Measurements from ENCODE around the gene SMIM21.

The SMIM21 gene

DNA sequence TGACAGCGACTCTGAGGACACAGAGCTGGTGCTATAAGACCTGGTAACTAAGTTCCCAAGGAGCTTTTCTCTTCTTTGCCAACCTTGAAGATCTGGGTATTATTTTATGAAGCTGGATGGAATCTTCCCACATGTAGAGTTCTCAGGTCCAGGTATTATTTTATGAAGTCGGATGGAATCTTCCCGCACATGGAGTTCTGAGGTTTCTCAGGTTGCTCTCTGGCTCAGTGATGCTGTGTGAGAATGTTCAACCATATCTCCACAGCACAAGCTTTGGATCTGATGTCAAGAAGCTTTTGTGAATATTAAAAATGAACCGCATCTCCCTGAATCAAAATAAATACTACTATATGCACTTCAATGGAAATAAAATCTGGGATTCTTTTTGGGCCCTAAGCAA is at the start of gene SMIM21:
Gene SMIM21 (minus strand): TSS at position 101 of the 400 bp plus-strand sequence. CDS start 140 bp downstream, outside the sequence.
- DNase-seq (ENCODE audit: extremely low read depth in 1 of 2, low read depth in 1 of 2): no peak

DNA sequence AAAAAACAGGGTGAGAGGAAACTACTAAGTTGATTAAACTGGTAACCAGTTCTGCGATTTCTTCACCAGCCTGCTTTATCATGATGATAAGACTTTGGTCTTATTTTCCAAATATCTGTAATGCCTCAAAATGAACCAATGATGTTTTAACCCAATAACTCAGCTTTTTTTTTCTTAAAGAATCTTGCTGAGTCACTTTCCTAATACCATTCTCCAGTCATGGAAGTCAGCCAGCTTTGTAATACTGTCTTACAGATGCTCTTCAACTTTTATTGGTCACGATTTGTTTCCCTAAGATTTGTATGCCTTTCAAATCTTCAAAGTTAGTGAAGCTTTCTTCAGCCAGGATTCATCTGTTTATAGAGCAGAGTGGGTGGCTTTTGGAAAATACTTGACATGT is 47.7 kb upstream of the SMIM21 start:
- DNase-seq (ENCODE audit: extremely low read depth in 1 of 2, low read depth in 1 of 2): no peak

DNA sequence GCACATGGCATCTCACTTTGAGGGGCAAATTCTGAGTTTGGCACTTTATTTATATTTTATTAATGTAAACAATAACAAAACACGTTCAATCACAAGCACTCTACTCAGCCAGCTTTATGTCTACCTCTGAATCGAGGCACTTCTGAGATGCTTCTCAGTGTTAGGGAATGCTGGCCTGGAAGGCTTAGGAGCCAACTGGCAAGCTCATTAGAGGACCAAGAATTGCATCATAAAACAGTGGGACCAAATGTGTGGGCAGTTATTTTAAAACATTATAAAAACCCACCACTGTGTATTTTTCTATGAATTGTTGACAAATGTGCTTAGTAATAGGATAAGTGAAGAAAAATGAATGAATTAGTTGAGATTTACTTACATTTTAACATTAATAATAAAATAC is 46.8 kb upstream of the SMIM21 start:
- no peak for DNase-seq (ENCODE audit: extremely low read depth in 1 of 2, low read depth in 1 of 2)

DNA sequence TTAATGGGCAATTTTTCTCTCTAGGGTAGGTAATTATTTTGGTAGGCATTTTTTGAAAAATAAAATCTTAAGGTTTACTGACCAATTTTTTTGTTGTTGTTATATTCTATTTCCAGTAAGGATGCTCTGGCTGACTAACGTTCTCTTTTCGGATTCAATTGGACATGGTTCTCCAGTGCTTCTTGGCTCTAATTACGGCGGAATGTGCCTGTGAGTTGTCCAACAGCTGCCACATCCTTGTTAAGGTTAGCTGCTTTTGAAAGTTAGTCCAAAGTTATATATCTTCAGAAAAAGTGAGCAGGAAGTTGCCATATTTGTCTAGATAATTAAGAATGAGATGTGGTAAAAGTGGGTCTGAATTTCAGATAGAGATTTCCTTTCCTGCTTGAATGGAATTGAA is 45.8 kb upstream of the SMIM21 start:
- DNase-seq (ENCODE audit: extremely low read depth in 1 of 2, low read depth in 1 of 2): no peak

DNA sequence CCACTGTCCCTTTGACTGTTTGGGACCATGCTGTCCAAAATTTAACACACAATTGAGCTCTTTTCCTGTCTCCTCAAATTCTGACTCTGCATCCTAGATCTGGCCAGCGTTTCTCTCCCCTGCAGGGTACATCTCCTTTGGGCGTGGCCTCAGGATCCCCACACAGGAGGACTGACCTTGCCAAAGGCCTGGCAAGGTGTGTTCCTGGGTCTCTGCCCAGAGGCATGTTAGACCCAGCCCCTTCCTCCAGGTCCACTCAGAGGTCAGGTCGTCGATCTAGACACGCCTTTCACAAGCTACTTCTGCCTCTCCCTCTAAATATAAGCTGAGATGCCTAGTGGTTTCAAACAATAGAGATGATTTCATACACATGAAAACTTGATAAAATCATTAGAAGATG is 45.4 kb upstream of the SMIM21 start:
- no peak for DNase-seq (ENCODE audit: extremely low read depth in 1 of 2, low read depth in 1 of 2)

DNA sequence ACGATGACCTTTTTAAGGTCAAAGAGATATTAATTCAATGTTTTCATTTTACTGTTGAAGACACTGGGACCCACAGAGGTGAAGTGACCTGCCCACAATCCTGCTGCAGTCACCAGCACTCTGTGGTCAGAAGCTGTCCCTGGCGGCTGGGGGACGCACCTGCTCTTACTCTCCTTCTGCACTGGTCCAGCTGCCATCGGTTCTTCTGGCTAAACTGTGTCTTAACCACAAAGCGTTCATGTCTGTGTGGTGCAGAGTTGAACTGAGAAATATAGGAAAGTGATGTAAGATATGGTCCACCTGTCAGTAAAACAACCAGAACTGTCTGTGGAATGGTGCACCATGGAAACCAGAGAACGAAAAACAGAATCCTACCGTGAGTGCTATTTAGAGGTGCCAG is 44.9 kb upstream of the SMIM21 start:
- no peak for DNase-seq (ENCODE audit: extremely low read depth in 1 of 2, low read depth in 1 of 2)

DNA sequence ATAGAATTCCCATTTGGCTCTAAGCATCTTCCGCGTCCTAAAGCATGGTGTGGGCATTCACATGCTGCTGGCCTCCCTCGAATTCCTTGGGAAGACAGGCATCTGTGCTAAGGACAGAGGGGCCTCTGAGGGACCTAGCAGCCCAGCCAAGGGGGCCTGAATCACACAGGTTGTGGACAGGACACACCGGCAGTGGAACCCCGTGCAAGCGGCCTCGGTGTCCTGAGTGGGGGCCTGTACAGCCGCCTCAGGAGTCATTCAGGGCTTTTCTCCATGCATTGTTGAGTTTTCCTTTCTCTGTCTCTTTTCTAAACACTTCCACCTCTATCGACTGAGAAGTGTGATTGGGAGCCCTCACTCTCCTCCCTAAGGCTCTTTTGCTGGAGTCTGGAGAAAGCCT is 44.3 kb upstream of the SMIM21 start:
- DNase-seq (ENCODE audit: extremely low read depth in 1 of 2, low read depth in 1 of 2): no peak

DNA sequence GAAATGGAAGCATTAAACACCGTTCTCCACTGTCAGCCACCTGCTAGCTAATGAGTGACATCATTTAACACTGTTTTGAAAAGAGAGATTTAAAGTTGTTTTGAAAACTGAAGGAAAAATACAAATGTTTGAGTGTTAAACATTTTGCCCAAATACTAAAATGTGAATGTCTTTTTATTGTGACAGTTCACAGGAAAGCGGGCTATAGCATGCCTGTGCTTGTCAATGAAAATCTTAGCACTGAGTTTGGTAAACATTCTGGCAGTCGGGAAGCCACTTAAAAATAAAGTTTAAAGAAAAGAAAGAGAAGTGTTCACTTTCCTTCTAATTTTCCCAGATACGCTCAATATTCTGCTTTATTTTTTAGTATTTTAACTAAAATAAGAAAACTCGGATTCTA is 40.3 kb upstream of the SMIM21 start:
- DNase-seq (ENCODE audit: extremely low read depth in 1 of 2, low read depth in 1 of 2): no peak

DNA sequence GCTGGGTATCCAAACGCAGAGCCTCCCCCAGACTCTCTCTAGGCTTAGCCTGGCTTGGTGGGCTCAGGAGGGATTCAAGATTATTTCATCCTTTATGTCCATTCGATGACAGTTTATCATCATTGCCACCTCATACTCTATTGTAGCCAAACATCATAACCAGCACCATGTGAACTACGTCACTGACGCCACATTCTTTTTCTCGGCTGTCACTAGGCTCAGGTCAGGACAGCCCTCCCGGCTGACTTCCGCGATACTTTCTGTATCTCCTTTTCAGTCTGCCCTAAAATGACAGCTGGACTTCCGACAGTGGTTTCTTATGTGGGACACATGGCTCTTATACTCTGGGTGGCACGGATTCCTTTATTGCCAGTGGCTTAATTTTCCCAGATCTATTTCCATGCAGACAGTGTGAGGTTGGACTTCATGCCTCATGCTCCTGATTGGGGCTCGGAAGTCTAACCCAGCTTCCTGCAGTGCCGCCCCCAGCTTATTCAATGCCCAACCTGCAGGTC is 39.8 kb upstream of the SMIM21 start:
- no peak for DNase-seq (ENCODE audit: extremely low read depth in 1 of 2, low read depth in 1 of 2)

DNA sequence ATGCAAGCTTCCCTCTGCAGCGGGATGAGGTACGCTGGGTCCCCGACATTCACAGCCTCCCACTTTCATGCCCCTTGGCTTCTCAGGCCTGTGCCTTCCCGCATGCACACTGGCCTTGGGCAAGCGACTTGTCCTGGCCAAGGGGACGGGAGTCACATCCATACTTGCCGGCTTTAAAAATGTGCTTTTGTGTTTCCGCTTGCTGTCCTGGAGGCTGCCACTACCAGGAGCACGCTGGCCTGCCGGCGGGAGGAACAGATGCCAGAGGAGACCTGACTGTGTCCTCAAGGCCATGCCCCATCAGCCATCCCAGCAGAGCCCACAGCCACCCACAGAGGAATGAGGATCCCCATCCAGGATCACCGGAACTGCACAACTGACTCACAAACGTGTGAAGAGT is 36.9 kb upstream of the SMIM21 start:
- DNase-seq (ENCODE audit: extremely low read depth in 1 of 2, low read depth in 1 of 2): no peak

DNA sequence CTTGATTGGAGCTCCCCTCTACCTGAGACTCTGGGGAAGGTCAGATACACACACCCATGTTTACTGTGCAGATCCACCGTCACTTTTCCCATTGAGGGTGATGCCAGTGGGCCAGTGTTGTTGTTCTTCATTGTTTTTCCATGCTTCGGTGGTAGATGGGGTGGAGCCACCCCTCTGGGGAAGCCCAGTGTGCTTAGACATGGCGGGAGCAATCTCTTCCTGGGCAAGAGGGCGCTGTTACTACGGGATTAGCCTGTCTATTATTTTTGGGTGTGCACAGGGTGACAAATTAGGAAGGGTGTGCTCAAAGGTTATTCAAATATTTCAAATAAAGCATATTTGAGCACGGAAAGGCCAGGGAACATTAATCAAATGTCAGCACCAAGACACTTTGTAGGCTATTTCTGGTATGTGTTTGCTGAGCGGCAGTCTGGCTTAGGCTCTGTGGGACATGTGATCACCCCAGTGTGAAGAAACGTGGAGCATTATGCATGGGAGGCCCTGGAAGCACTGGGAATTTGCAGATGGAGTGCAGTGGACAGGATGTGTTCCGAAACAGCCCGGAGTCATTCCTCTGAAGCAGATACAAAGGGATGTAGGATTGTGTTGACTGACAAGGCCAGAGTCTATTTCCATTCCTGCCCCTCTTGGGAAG is 34.8 kb upstream of the SMIM21 start:
- no peak for DNase-seq (ENCODE audit: extremely low read depth in 1 of 2, low read depth in 1 of 2)

DNA sequence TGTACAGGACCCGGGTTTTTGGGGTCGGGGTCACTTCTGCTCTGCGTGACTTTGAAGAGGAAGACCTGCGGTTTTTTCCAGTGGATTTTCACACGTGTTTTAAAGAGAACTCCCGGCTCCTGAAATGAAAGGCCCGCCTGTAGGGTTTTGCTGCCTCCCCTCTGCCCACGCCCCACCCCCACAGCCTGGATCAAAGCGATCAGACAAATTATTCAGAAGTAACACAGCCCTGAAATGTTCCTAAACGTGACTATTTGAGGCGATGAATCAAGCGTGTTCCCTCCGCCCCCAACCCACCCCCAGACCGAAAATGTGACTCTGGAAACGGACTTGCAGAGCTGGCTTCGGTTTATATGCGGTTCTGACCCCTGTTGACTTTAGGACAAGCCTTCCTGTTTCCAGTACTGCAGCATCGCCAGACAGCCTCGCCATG is 28.7 kb upstream of the SMIM21 start:
- no peak for DNase-seq (ENCODE audit: extremely low read depth in 1 of 2, low read depth in 1 of 2)

DNA sequence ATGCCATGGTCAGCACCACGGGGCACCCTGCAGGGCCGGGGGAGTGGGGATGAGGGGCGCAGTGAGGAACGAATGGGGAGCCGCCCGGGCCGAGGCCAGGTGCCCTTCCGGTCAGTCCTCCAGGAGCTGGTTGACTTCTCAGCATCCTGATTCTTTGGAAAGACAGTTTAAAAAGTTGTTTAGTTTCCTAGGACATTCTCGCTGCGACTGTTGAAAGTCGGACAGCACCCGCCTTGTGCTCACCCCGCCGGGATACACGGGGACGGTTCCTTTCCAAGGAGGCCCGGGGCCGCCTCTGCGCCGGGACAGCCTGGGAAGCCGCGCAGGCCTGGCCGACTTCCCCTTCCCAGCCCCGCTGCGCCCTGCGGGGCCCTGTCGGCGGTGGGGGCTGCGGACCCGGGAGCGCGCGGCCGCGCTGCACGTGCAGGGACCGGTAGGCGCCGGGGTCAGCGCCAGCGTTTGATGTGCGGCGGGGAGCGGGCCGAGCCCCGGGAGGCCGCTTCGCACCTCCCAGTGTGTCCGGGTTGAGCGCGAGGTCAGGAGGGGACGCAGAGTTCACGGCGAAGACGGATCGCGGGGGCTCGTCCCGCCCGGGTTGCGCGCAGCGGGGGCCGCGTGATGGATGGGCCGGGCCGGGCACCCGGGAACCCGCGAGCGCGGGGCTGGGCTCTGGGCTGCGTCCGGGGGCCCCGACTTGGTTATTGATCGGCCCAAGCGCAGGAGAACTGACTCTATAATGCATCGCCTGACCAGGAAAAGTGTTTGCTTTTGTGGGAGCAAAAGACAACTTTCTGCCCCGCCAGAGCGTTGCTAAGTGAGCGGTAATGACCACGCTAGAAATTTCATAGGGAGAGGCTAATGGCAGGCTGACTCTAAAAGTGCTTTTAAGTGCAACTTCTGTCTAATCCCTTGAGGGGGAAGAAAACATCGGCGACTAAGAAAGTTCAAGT is 28.0 kb upstream of the SMIM21 start:
- DNase-seq (ENCODE audit: extremely low read depth in 1 of 2, low read depth in 1 of 2): no peak

DNA sequence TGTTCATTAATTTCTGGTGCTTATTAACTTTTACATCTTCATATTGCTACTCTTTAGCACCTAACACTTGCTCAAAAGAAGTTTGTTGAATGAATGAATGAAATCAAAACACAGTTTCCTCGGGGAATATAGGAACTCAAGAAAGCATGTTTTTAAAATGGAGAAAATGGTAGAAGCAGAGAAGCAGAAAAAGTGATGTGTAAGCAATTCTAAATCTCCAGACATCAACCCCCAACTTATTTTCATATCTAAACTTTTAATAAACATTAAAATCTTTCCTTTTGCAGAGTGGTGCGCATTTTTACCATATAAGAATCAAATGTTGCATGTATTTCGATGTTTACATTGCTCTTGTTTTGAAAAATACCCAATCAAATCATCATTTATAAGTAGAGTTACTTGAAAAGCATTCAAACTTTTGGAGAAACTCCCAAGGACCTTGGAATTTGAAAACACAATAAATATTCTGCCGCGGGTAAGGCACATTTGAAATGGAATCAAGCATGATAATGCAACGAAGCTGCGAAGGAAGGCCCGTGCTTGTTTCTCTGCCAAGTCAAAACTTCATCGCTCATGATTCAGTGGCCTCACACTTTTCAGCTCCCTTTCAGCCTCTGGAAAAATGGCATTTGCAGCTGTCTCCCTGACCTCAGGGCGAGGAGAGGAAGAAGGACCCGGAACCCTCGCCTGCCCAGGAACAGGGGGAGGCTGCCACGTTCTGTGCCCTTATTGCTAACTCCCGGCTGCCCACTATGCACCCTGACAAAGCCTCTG is 26.7 kb upstream of the SMIM21 start:
- no peak for DNase-seq (ENCODE audit: extremely low read depth in 1 of 2, low read depth in 1 of 2)

DNA sequence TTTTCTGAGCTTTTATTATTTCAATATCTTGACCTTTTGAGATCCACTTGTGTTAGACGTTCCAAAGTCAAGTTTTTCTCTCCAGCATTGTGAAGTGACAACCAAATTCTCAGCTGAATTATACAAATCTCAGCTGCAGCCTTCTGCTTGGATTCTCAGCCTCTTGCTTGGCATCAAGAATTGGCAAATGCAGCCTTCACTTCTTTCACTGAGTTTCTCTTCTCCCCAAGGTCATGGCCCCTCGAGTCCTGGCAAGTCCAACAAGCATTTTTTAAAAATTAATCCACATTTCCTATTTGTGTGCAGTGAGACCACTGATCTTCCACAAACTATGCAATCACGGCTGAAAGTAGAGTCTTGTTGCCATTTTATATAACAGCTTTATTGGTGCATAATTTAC is 23.4 kb upstream of the SMIM21 start:
- no peak for DNase-seq (ENCODE audit: extremely low read depth in 1 of 2, low read depth in 1 of 2)

DNA sequence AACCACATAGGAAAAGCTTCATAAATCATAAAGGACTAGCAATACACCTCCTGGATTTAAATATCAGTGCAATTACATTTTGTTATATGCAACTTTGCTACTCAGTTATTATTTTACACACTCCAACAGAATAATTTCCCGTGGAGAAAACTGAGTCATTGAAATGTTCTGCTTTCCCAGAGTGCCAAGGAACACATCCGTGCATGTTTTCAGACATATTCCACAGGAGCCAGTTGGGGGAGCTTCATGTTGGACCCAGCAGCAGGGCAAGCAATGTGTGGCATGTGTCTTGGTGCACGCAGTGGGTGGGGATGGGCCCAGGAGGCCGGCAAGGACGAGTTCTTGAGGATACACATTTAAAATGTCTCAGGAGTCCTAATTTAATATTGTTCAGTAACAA is 14.4 kb upstream of the SMIM21 start:
- no peak for DNase-seq (ENCODE audit: extremely low read depth in 1 of 2, low read depth in 1 of 2)

DNA sequence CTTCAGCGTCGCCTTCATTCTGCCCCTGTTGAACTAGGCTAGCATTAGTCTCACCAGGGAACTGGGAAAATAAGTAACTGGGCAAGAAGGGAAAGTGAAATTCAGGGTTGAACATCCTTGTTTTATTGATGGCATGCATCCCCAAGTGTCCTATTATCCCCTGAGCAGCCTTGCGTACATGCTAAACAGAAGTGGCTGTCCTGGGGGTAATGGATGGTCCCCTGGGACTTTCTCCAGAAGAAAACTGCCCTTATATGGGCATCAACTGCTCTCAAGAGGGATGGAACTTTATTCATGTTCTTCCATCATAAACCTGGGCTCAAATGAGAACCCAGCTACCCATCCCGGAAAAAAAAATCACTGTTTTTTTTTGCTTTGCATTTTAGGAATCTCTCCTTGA is 11.8 kb upstream of the SMIM21 start:
- no peak for DNase-seq (ENCODE audit: extremely low read depth in 1 of 2, low read depth in 1 of 2)

DNA sequence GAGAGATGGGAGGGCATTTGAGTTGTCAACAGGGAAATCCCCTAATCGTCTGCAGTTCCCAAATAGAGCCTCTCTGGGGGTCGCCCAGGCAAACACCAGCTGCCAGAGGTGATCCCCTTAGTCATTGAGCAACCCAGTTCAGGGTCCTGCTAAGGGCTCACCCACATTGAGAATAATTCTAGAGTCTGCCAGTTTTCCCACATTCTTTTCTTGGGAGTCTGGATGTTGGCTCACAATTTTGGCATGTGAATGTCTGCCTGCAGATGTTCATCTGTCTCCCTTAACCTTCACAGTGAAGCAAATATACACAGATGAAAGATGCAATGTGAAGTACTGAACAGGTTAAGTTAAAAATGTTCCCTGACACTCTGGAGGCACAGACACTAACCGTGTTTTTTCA is 11.4 kb upstream of the SMIM21 start:
- no peak for DNase-seq (ENCODE audit: extremely low read depth in 1 of 2, low read depth in 1 of 2)

DNA sequence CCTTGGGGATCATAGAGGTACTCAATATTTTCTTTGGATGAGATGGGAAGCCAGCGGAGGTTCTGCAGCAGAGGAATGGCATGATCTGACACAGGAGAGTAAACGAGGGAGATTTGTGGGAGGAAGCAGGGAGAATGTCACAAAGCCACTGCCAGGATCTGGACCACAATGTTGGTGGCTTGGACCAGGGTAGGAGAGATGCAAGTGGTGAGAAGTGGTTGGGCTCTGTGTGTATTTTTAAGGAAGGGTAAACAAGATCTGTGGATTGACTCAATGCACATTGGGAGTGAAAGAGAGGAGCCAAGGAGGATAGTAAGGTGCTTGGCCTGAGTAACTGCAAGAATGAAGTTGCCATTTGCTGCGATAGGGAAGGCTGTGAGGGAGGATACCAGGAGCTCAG is 10.5 kb upstream of the SMIM21 start:
- DNase-seq (ENCODE audit: extremely low read depth in 1 of 2, low read depth in 1 of 2): no peak

DNA sequence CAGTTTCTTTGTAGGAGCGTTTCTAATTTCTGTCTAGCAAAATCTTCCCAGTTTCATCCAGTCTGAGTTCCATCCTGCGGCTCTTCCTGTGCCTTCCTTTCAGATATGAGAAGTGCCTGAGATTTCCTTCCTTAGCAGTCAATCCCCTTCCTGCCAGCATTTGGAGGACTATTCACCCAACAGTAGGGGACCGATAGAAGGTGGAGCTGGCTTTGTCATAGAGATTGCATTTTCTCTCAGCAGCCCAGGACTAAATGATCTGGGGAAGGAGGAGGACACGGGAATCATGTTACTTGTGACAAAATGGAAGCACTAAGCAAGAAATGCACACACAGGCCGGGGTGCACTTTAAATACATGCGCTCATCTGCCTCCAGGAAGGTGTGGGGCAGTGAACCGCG is 5.6 kb upstream of the SMIM21 start:
- DNase-seq (ENCODE audit: extremely low read depth in 1 of 2, low read depth in 1 of 2): no peak

DNA sequence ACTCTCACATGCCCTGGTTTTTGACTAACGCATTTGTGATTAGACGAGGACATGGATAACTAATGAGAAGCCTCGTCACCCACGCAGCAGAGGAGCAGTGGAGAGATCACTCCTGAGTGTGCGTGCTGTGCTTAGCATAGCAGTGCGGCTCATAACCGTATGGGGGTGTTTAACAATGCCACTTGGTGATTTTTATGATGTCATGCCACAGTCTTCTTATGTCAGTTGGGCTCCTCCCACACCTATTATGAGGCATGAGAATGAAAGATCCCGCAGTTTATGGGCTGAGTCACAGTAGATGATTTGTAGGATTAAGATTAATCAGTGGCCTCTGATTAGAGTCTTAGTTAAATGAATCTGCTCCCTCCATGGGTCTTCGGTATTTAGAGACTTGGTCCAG is 2.5 kb upstream of the SMIM21 start:
- no peak for DNase-seq (ENCODE audit: extremely low read depth in 1 of 2, low read depth in 1 of 2)
